Left colon (tissue), 2 donors: ENCODE results near the gene EYS. TPM values are rescaled to one million over a fixed set of nuclear protein-coding genes. Genes with fewer than 3 reads are reported as not detected.

ENCODE experiments used
- ATAC-seq: fragments of 200-7000 bp; cut with Tn5 transposase; one replicate; pipeline ENCODE4 v1.9.1; 2020; ENCODE audit warnings: mild to moderate bottlenecking, moderate library complexity
- DNase-seq, 2 donors: peaks; one replicate each; pipeline ENCODE4 v3.0.0-alpha.2; 2020
- intact Hi-C, 2 donors: fragments of 100-400 bp; cut with DNase I in 1 of 2; cut with micrococcal nuclease in 1 of 2; formaldehyde crosslinking; loops; one replicate each; pipeline versions ENCODE4 v1.11.2 to v1.14.0; 2022; cut with DNase I, micrococcal nuclease
- total RNA-seq, 2 donors: library from RNA; stranded (reverse); fragmentation: NEBNext Ultra II Directional; extraction: Animal tissue kit (Norgen Biotek cat#: 25700); gene quantifications; one replicate each; pipeline ENCODE4 v1.2.1, GENCODE V29; 2021
- donor health status: DM: no; HTN: no; CAD: no.
- donor health status: DM: yes; HTN: yes; CAD: no.

EYS gene
- total RNA-seq, 2 donors from 2014 or later, result 0.59 to 1.3 TPM

DNA sequence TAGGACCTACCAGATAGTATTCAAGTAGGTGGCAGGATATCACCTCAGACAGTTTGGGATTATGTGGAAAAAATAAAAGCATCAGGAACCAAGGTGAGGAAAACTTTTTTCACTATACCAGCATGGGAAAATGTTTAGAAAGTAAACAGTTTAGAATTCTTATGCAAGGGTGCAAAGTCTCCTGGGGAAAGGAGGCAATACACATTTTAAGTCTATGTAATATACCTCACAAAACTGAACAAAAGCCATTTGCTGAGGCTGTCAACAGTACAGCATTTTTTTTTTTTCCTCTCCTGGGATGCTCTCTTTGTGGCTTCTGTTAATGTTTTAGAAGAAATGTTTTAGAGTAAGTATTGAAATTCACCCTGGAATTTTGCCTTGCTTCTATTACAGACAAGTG is 1997.9 kb downstream of the EYS start:
- ATAC-seq (peak; percentile 74), DNase-seq (no peak)

GRCh38 chr6:63708631-63709030 is 1998.4 kb downstream of the EYS start:
- no peak for DNase-seq
- intact Hi-C loops, result no loop called here

More for the DNA sequence above, 1997.9 kb downstream of the EYS start:
- intact Hi-C loops, result no loop called here

GRCh38 chr6:63706630-63707029 is 2000.4 kb downstream of the EYS start:
- DNase-seq, result no peak
- intact Hi-C loops, result no loop called here
- no peak for ATAC-seq

More at GRCh38 chr6:63708631-63709030, 1998.4 kb downstream of the EYS start:
- ATAC-seq, result no peak

DNA sequence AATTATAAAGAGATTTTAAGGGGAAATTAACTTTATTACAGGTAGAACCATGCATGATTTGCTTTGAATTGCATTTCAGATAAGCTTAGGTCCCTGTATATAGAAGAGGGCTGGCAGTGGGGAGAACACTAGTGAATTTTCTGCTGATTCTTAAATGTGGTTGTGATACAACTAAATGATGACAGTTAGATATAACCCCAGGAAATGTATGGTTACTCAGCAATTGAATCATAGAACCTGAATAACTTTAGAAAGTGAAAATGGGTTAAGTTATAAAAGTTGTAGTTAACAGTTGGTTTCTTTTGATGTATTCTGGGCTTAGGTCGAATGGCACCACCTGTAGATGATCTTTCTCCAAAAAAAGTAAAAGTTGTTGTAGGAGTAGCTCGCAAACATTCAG is 2001.3 kb downstream of the EYS start:
- intact Hi-C loops, result no loop called here
- ATAC-seq, result no peak
- no peak for DNase-seq

DNA sequence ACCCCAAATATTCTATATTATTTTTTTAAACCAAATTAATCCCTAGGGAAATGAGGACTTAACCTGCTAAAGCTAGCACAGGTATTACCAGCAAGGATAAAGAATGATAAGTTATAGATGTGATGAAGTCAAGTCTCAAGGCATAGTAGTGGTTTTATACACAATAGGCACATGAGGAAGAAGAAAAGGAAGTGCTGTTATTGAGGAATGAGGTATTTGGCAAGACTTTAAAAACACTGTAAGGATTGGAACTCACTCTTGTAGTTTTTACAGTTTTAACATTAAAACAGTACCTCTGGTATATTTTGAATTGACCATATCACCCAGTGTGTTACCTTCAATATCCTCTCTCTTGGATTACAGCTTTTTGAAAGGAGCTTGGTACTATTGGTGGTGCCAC is 2016.8 kb downstream of the EYS start:
- intact Hi-C loops, result no loop called here
- no peak for DNase-seq
- no peak for ATAC-seq

DNA sequence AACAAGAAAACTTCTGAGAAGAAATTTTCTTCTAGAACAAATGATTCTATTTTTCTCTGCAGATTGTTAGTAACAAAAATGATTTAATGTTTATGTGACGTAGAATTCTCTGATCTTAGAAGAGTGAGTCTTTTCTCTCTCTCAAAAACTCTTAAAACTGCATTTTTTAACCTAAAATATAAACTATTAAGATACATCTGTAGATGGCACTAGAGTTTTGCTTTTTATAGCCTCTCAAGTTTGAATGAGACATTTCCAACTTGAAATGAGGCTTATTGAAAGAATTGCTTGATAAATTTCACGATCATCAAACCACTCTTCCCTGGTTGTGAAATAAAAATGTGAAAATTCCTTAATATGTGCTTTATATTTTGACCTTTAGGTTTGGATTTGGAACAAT is 2017.6 kb downstream of the EYS start:
- intact Hi-C loops, result no loop called here
- ATAC-seq, result no peak

DNA sequence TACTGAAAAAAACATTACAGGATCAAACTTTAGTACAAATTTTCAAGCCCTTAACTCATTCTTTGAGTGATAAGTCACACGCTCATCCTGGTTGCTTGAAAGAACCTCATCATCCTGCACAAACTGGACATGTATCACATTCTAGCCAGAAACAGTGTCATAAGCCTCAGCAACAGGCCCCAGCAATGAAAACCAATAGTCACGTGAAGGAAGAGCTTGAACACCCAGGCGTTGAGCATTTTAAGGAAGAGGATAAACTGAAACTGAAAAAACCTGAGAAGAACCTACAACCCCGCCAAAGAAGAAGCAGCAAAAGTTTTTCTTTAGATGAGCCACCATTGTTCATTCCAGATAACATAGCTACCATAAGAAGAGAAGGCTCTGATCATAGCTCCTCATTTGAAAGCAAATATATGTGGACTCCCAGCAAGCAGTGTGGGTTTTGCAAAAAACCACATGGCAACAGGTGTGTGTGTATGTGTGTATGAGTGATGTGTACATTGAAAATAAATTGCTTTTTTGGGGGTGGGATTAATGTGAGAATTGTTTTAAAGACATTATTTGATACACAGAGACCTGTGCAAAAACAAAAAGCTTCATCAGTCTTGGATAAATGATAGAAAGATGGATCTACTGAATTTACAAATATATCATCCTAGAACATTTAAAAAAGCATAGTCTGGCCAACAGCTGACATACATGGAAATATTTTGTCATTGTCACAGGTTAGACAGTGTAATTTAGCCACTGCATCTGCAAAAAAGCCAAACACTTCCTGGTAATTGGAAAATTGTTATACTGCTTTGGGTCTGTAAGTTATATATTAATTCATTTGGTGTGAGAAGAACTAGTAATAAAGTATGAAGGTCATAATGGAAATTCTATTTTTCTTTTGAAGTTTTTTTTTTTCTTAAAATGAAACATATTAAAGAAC is 2021.3 kb downstream of the EYS start:
- DNase-seq (no peak), ATAC-seq (peak; percentile 91)
- intact Hi-C loops, result no loop called here

More for the DNA sequence above, 2017.6 kb downstream of the EYS start:
- DNase-seq, result no peak

GRCh38 chr6:63683071-63683603 is 2023.9 kb downstream of the EYS start:
- intact Hi-C loops, result no loop called here
- no peak for DNase-seq
- no peak for ATAC-seq

DNA sequence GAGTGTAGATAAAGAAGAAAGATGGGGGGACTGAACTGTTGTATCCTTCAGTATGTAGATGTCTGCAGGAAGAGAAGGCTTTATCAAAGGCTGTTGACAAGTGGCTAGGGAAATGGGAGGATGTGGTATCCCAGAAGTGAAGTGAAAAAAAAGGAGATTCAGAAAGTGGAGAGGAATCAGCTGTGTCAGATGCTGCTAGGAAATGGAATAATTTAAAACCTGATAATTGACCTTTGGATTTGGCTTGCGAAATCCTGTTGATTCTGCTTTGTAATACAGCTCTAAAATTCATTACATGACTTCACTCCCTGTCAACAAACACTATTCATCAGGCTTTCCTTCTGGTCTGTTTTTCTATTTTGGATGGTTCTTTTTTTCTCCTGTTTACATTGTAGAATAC is 2029.7 kb downstream of the EYS start:
- intact Hi-C loops, result no loop called here
- ATAC-seq (peak; percentile 84), DNase-seq (no peak)

DNA sequence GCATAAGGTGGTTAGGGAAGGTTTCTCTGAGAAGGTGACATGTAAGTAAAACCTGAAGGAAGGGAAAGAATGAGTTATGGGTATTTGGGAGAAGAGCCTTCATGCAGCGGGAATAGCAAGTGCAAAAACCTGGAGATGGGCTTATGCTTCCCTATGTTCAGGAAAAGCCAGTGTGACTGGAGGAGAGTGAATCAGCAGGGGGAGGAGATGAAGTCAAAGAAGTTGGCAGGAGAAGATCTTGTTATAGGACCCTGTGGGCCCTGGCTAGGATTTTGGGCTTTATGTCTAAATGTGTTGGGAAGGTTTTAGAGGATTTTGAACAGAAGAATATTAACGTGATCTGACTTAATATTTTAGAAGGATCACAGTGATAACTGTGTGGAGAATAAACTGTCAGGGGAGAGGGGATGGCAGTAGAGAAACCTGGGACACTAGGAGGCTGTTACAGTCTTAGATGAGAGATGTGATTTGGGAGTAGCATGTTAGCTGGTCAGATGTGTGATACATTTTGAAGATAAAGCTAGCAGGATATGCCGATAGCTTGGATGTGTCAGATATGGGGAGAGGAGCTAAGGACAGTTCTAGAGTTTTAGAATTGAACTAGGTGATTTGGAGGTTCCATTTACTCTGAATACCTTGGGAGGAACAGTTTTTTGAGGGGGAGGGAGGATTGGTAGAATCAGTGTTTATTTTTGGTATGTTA is 2030.5 kb downstream of the EYS start:
- DNase-seq (no peak), ATAC-seq (no peak)
- intact Hi-C loops, result no loop called here

DNA sequence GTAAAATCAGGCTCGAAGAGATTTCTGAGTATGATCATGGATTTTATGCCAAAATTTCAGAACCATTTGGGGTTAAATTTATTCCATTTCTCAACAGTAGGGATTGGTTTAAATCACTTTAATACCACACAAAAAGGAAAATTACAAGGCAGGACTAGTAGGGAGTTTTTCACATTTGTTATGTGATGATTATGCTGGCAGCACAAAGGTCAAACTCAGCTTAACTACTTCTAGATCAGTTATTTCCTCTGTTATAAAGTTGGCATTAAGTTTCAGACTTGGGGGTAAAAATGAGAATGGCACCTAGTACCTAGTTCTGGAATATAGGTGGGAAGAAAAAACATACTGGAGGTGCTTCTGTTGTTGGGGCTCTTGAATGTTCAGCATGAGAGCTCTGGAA is 2031.9 kb downstream of the EYS start:
- ATAC-seq (peak; percentile 69), DNase-seq (no peak)
- intact Hi-C loops, result no loop called here

DNA sequence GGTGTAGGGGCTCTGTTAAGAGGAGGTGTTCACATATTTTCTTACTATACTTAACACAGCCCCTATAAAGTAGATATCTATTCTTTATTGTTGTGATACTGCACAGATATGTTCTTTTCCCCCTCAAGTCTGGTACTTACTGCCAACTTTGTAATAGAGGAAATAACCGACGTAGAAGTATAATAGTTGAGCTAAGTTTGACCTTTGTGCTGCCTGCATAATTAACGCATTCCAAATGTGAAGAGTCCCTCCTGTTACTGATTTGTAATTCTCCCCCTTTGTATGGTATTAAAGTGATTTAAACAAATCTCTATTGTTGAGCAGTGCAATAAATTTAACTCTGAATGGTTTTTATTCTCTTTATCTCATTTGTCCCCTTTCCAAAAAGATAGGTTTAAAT is 2032.4 kb downstream of the EYS start:
- ATAC-seq (peak; percentile 74), DNase-seq (no peak)
- intact Hi-C loops, result no loop called here

- DNase-seq (no peak), ATAC-seq (no peak)
- intact Hi-C loops, result no loop called here
These were observed 2033.3 kb downstream of the EYS start for GRCh38 chr6:63673692-63674091.

- no peak for DNase-seq
- no peak for ATAC-seq
- intact Hi-C loops, result no loop called here
These were observed 2034.4 kb downstream of the EYS start for GRCh38 chr6:63672582-63673129.

DNA sequence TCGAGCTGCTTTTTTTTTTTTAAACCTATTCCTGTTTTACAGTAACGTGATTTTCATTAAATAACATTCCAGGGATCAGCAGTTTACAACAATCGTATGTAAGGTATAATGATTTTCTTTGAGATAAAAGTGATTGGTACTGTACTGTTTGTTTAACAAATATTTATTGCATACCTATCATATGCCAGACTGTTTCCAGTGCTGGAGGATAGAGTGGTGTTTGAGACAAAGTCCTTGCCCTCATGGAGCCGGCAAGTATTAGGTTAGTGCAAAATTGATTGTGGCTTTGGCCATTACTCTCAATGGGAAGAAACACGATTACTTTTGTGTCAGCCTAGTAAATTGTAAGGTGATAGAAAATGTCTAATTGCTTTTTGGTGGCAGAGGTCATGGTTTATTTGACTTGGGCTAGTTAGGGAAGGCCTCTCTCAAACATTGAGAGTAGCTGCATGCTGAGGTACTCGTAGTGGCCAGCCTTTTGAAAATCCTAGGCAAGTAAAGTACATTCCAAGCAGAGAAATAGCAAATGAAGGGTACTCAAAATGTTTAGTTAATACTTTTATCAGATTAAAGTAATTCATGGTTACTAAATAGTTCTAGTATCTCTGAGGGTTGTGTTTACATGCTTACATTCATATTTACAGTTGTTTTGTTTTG is 2035.8 kb downstream of the EYS start:
- ATAC-seq, result no peak
- intact Hi-C loops, result no loop called here
- no peak for DNase-seq
